Activated T-cell treated with anti-CD3 and anti-CD28 coated beads, Interleukin-2, amount 50 U/mL, for 1 hour (primary cell): ENCODE results near the gene PTGER2.

Experiments used
- DNase-seq: peaks from one replicate; pipeline ENCODE4 v3.0.0-alpha.2; 2020

The PTGER2 gene

GRCh38 chr14:52342849-52343596, 28.9 kb downstream of the PTGER2 start:
- DNase-seq, result no peak

- no peak for DNase-seq
Measured at GRCh38 chr14:52346778-52347177, 32.7 kb downstream of the PTGER2 start.

- no peak for DNase-seq
Measured at GRCh38 chr14:52348279-52348678, 34.2 kb downstream of the PTGER2 start.

GRCh38 chr14:52348776-52349175, 34.7 kb downstream of the PTGER2 start:
- no peak for DNase-seq

- no peak for DNase-seq
Measured at GRCh38 chr14:52349731-52350130, 35.6 kb downstream of the PTGER2 start.

GRCh38 chr14:52350445-52350844, 36.3 kb downstream of the PTGER2 start:
- DNase-seq, result no peak

GRCh38 chr14:52351233-52352060, 37.3 kb downstream of the PTGER2 start:
- no peak for DNase-seq

GRCh38 chr14:52352061-52352491, 38.0 kb downstream of the PTGER2 start:
- no peak for DNase-seq

GRCh38 chr14:52352569-52352968, 38.5 kb downstream of the PTGER2 start:
- DNase-seq, result no peak

GRCh38 chr14:52354242-52354641, 40.1 kb downstream of the PTGER2 start:
- DNase-seq, result no peak

- no peak for DNase-seq
Measured at GRCh38 chr14:52355016-52355431, 40.9 kb downstream of the PTGER2 start.

GRCh38 chr14:52355526-52355925, 41.4 kb downstream of the PTGER2 start:
- DNase-seq, result no peak

GRCh38 chr14:52356025-52356424, 41.9 kb downstream of the PTGER2 start:
- DNase-seq, result no peak

GRCh38 chr14:52360831-52361230, 46.7 kb downstream of the PTGER2 start:
- no peak for DNase-seq

- DNase-seq, result no peak
Measured at GRCh38 chr14:52363041-52363704, 49.1 kb downstream of the PTGER2 start.

GRCh38 chr14:52363961-52364360, 49.8 kb downstream of the PTGER2 start:
- DNase-seq, result no peak

- no peak for DNase-seq
Measured at GRCh38 chr14:52365071-52365470, 51.0 kb downstream of the PTGER2 start.

- no peak for DNase-seq
Measured at GRCh38 chr14:52366796-52367315, 52.7 kb downstream of the PTGER2 start.

- DNase-seq, result no peak
Measured at GRCh38 chr14:52369305-52369801, 55.2 kb downstream of the PTGER2 start.

GRCh38 chr14:52370406-52370935, 56.4 kb downstream of the PTGER2 start:
- no peak for DNase-seq

- DNase-seq, result no peak
Measured at GRCh38 chr14:52377940-52378339, 63.8 kb downstream of the PTGER2 start.
